ENCODE measurements around the gene DAB2IP. TPM values are rescaled to one million over a fixed set of nuclear protein-coding genes. Genes with fewer than 3 reads are reported as not detected.
A peak's percentile ranks its signal among the peaks of the same experiment; 100 is the strongest.

DAB2IP gene
- total and polyA plus RNA-seq, 4 donors = 2.3 to 13.1 (median 5.4) TPM

DNA sequence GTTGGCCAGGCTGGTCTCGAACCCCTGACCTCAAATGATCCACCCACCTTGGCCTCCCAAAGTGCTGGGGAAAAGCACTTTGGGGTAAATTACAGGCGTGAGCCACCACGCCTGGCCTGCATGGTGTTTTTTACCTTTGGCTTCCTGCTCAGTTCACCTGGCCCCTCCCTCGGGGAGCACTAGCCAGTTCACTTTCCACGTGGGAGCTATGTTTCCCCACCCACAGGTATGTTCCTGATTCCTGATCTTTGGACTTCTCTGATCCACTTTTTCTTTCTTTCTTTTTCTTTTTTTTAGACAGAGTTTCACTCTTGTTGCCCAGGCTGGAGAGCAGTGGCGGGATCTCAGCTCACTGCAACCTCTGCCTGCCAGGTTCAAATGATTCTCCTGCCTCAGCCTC lies 15.8 kb downstream of the DAB2IP start (continued):
- TF ChIP-seq RXRA (IDR thresholded peaks at IDR 0.05) = peak; percentile 77 to 88

DNA sequence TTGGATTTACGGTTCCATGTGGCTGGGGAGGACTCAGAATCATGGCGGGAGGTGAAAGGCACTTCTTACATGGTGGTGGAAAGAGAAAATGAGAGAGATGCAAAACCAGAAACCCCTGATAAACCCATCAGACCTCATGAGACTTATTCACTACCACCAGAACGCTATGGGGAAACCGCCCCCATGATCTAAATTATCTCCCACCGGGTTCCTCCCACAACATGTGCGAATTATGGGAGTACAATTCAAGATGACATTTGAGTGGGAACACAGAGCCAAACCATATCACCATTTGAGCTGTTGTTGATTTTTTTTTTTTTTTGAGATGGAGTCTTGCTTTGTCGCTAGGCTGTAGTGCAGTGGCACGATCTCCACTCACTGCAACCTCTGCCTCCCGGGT lies 16.5 kb downstream of the DAB2IP start:
- no peak for DNase-seq (ENCODE audit: low spot score)
- TF ChIP-seq ZBTB33 (IDR thresholded peaks at IDR 0.05) = no peak
- no peak for TF ChIP-seq FOXA1 (IDR thresholded peaks at IDR 0.05)
- TF ChIP-seq FOXA2 (IDR thresholded peaks at IDR 0.05) = no peak
- TF ChIP-seq JUND (IDR thresholded peaks at IDR 0.05) = no peak
- no peak for TF ChIP-seq NR2F2 (IDR thresholded peaks at IDR 0.05)
- no peak for TF ChIP-seq TAF1 (conservative IDR thresholded peaks at IDR 0.05)
- TF ChIP-seq HNF4G (IDR thresholded peaks at IDR 0.05) = no peak
- no peak for TF ChIP-seq SP1 (IDR thresholded peaks at IDR 0.05)
- no peak for TF ChIP-seq RAD21 (IDR thresholded peaks at IDR 0.05)
- no peak for TF ChIP-seq ATF3 (IDR thresholded peaks at IDR 0.05)
- TF ChIP-seq GABPA (IDR thresholded peaks at IDR 0.05 in 1 of 2, conservative IDR thresholded peaks at IDR 0.05 in 1 of 2) = no peak
- no peak for TF ChIP-seq HNF4A (conservative IDR thresholded peaks at IDR 0.05)
- H3K36me3 ChIP-seq (ENCODE audit: control insufficient read depth in 4 of 4, insufficient read depth in 3 of 4, low read depth in 1 of 4, low read length in 3 of 4) = no peaks in the 10 kb centered on the region
- H3K9me3 ChIP-seq (ENCODE audit: control insufficient read depth in 4 of 4, low read length in 3 of 4) = no peaks in the 10 kb centered on the region
- peaks cover 0 to 2% (median 0%) of the 10 kb centered on the region in 4 donors for H3K4me1 ChIP-seq (ENCODE audit: control insufficient read depth in 4 of 4, insufficient read depth in 4 of 4, low read length in 3 of 4)
- H3K27me3 ChIP-seq (ENCODE audit: control insufficient read depth in 4 of 4, insufficient read depth in 4 of 4, low read length in 3 of 4) = no peaks in the 10 kb centered on the region
- 94% methylated on average over 9 of the region's 9 CpGs for WGBS
- no peak overlapping the region for H3K9ac ChIP-seq (ENCODE audit: low read depth in 1 of 2, low read length in 2 of 2)
- peak overlapping the region; percentile 56 to 84 for H3K27ac ChIP-seq (ENCODE audit: low read depth in 1 of 2, low read length in 2 of 2)
- H3K4me3 ChIP-seq (ENCODE audit: low read depth in 1 of 3, low read length in 3 of 3) = no peak overlapping the region

- TF ChIP-seq REST (IDR thresholded peaks at IDR 0.05) (no peak), RAD21 (IDR thresholded peaks at IDR 0.05) (no peak), ZBTB33 (IDR thresholded peaks at IDR 0.05) (no peak), NR2F2 (IDR thresholded peaks at IDR 0.05) (no peak), FOXA1 (IDR thresholded peaks at IDR 0.05) (no peak), HNF4A (conservative IDR thresholded peaks at IDR 0.05) (no peak)
- TF ChIP-seq, protein P1, sequence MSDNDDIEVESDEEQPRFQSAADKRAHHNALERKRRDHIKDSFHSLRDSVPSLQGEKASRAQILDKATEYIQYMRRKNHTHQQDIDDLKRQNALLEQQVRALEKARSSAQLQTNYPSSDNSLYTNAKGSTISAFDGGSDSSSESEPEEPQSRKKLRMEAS (IDR thresholded peaks at IDR 0.05) = no peak
- Histone ChIP-seq H3K4me1 (ENCODE audit: control insufficient read depth in 4 of 4, insufficient read depth in 4 of 4, low read length in 3 of 4) (peaks cover 0 to 4% (median 2%) of the 10 kb centered on the region in 4 donors), H3K9me3 (ENCODE audit: control insufficient read depth in 4 of 4, low read length in 3 of 4) (no peaks in the 10 kb centered on the region), H3K9ac (ENCODE audit: low read depth in 1 of 2, low read length in 2 of 2) (no peak overlapping the region), H3K27ac (ENCODE audit: low read depth in 1 of 2, low read length in 2 of 2) (no peak overlapping the region), H3K36me3 (ENCODE audit: control insufficient read depth in 4 of 4, insufficient read depth in 3 of 4, low read depth in 1 of 4, low read length in 3 of 4) (no peaks in the 10 kb centered on the region), H3K4me3 (ENCODE audit: low read depth in 1 of 3, low read length in 3 of 3) (no peak overlapping the region), H3K27me3 (ENCODE audit: control insufficient read depth in 4 of 4, insufficient read depth in 4 of 4, low read length in 3 of 4) (no peaks in the 10 kb centered on the region)
- DNase-seq (ENCODE audit: low spot score) = no peak
- 93% methylated on average over 5 of the region's 5 CpGs for WGBS
These were observed 19.0 kb downstream of the DAB2IP start for GRCh38 chr9:121670431-121670830.

Measured in liver (tissue), 9 donors.